GM21447 (cell line): ENCODE results near the gene TRIM69.
A peak's percentile ranks its signal among the peaks of the same experiment; 100 is the strongest.
"Not testable (repeated sequence)": the region's sequence is repeated elsewhere in the genome, so short reads cannot be mapped to it uniquely, and the experiment has no call there.

Source experiments
- ATAC-seq: cut with Tn5 transposase; IDR thresholded peaks from one replicate; pipeline ENCODE4 v1.9.1; 2021; ENCODE audit not compliant: unreplicated experiment

Gene TRIM69

DNA sequence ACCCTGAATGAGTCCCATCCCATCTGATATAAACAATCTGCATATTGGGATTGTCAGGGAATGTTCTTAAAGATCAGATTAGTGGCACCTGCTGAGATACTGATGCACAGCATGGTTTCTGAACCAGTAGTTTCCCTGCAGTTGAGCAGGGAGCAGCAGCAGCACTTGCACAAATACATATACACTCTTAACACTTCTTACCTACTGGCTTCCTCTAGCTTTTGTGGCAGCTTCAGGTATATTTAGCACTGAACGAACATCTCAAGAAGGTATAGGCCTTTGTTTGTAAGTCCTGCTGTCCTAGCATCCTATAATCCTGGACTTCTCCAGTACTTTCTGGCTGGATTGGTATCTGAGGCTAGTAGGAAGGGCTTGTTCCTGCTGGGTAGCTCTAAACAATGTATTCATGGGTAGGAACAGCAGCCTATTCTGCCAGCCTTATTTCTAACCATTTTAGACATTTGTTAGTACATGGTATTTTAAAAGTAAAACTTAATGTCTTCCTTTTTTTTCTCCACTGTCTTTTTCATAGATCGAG, 20.5 kb upstream of the TRIM69 start:
- no peak for ATAC-seq

- no peak for ATAC-seq
These were observed 19.2 kb upstream of the TRIM69 start for GRCh38 chr15:44716983-44717602.

DNA sequence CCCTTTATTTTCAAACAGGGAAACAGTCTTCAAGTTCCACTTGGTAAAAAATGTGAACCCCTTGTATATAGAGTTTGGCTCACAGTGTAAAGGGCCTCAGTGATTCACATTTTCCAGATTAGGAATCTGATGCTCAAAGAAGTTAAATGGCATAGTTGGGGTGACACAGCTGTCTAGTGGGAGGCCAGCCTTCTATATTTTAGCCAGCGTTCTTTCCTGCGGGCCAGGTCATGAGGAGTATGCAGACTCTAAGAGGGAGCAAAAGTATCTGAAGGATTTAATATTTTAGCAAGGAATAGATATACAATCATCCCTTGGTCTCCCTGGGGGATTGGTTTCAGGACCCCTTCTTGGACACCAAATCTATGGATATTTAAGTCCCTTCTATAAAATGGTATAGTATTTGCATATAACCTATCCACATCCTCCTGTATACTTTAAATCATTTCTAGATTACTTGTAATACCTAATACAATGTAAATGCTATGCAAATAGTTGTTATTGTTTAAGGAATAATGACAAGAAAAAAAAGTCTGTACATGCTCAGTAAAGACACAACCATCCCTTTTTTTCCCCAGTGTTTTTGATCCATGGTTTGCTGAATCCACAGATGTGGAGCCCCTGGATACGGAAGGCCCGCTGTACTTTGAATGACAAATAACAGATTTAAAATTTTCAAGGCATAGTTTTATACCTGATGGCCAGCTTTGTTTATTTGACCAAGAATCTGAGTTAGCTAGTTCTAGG, 18.0 kb upstream of the TRIM69 start:
- no peak for ATAC-seq

DNA sequence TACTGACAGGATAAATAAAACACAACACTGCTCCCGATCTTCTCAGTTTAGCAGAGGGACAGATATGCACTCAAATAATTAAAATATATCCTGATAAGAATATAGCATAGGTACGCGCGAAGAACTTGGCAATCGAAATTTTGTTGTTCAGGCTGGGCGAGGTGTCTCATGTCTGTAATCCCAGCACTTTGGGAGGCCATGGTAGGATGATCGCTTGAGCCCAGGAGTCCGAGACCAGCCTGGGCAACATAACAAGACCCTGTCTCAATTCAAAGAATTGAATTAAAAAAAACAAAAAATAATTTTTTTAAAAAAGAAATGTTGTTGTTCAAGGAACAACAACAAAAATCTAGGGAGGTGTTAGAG, 17.4 kb upstream of the TRIM69 start:
- no peak for ATAC-seq

DNA sequence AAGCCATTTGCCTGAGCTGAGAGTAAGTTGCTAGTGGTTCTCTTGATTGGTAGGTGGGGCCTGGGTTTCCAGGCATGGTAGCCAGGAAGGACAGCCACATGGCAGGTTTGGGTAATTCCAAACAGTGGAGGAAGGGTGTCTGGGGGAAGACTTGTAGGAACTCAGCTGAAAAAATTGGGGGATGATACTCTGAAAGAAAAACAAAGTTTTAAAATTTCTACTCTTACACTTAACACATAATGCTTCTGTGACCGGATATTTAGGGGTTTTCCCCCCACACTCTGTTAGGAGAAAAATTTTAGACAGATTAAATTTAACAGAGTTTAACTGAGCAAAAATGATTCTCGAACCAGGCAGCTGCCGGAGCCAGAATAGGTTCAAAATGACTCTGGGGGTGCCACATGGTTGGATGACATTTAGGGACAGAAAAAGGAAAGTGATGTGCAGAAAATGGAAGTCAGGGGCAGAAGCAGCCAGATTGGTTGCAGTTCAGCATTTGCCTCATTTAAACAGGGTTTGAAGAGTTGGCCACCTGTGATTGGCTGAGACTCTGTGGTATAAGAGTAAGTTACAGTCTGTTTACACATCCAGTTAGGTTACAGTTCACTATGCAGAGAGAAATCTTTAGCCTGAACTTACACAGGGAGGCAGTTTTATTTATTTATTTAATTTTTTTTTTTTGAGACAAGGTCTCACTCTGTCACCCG, 16.9 kb upstream of the TRIM69 start:
- ATAC-seq: peak; percentile 50

GRCh38 chr15:44720000-44720435, 16.3 kb upstream of the TRIM69 start:
- ATAC-seq: not testable (repeated sequence)

DNA sequence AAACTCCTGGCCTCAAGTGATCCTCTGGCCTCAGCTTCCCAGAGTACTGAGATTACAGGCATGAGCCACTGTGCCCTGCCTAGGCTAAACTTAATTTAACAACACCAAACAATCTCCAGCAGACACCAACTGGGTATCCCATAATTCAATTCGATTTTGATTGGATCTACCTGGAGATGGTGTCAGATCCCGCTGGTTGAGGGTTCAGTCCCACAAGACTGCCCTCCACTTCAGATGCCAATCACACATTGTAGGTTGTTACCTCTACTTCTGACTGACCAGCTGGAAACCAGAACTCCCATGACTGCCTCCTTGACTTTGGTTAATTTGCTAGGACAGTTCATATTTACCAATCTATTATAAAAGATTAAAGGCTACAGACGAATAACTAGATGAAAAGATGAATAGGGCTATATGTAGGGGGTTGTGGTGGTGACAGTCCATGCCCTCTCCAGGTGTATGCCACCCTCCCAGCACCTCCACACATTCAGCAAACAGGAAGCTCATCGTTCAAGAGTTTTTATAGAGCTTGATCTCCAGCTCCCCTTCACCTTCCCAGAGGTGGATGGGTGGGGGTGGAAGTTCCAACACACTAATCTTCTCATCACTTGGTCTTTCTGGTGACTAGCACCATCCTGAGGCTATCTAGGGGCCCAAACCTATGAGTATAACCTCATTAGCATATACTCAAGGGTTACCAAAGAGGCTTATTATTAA, 15.7 kb upstream of the TRIM69 start:
- ATAC-seq: no peak

GRCh38 chr15:44722011-44722410, 14.3 kb upstream of the TRIM69 start:
- no peak for ATAC-seq

GRCh38 chr15:44726136-44726535, 10.2 kb upstream of the TRIM69 start:
- ATAC-seq: no peak

- peak; percentile 39 for ATAC-seq
These were observed 9.5 kb upstream of the TRIM69 start for GRCh38 chr15:44726568-44727484.

GRCh38 chr15:44727485-44728231, 8.7 kb upstream of the TRIM69 start:
- ATAC-seq: no peak

DNA sequence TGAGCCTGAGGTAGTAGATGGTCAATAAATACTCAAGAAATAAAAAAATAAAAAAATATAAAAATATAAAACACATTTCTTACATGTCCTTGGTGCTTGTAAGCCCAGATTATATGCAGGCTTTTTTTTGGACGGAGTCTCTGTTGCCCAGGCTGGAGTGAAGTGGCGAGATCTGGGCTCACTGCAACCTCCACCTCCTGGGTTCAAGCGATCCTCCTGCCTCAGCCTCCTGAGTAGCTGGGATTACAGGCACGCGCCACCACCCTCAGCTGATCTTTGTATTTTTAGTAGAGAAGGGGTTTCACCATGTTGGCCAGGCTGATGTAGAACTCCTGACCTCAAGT, 8.1 kb upstream of the TRIM69 start:
- not testable (repeated sequence) for ATAC-seq

GRCh38 chr15:44728576-44729407, 7.5 kb upstream of the TRIM69 start:
- peak; percentile 62 for ATAC-seq

DNA sequence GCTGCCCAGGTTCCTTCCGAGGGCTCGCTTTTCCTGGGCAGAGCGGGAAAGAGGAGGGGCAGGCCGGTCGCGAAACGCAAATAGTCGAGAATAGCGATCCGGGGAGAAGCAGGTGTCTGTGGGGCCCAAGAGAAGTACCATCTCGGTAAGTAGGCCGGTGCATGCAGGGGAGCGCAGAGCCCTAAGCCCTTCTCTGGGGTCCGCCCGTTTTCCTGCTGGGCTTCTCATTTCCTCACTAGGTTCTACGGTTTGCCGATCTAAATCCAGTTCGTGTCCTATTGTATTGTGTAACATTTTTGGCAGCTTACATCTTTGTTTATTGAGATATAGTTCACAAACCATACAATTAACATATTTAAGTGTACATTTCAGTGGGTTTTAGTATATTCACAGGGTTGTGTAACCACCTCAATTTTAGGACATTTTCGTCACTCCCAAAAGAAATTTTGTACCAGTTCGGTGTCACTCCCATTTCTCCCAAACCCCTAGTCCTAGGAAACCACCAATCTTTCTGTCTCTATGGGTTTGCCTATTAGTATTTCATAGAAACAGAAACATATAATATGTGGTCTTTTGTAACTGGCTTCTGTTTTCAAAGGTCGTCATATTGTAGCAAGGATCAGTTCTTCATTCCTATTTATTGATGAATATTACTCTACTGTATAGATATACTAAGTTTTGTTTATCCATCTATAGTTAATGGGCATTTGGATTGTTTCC, 6.8 kb upstream of the TRIM69 start:
- ATAC-seq: no peak

- ATAC-seq: no peak
These were observed 1.4 kb upstream of the TRIM69 start for GRCh38 chr15:44734839-44735481.

DNA sequence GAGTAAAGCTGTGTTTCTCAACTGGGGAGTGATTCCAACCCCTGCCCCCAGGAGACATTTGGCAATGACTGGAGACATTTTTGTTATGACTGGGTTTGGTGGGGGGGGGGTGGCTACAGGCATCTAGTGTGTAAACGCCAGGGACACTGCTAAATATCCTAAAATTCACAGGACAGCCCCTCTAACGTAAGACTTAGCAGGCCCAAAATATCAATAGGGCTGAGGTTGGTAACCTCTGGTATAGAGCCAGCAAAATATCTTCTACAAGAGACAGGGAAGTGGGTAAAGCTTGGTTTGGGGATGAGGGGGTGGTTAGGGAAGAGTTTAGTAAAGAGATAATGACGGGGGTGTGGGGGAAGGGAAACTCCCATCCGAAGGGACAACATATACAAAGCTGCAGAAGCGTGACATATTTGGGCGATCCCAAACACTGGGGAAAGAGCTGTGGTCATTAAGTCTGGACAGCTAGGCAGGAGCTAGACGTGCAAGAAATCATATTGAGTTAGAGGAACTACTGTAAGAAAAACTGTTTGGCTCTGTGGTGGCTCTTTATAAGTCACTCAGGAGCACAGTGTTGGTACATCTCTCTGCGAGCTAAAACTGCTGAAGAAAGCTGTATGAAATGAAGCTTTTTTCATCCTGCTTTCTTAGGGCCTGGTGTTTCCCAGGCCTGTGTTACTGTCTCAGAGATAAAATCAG, 697 bp upstream of the TRIM69 start:
- no peak for ATAC-seq
